IPS-20b (cell line): ENCODE results near the gene LRRC37A.
"Not testable (repeated sequence)": the region's sequence is repeated elsewhere in the genome, so short reads cannot be mapped to it uniquely, and the experiment has no call there.

Experiments used
- H3K27ac ChIP-seq: one replicate; pipeline ENCODE4 v1.5.1; 2013; ENCODE audit warnings: low read length
- H3K27me3 ChIP-seq: 2 replicates; pipeline ENCODE4 v1.6.1; 2013; ENCODE audit warnings: mild to moderate bottlenecking, low read length, inconsistent platforms; ENCODE audit not compliant: insufficient read depth
- H3K36me3 ChIP-seq: 2 replicates; pipeline ENCODE4 v1.6.1; 2013; ENCODE audit warnings: low read depth, mild to moderate bottlenecking, inconsistent platforms, low read length, moderate library complexity; ENCODE audit not compliant: insufficient read depth
- H3K4me1 ChIP-seq: 2 replicates; pipeline ENCODE4 v1.6.1; 2013; ENCODE audit warnings: mild to moderate bottlenecking, control low read depth, inconsistent platforms, low read length, moderate library complexity; ENCODE audit not compliant: insufficient read depth
- H3K4me3 ChIP-seq: 2 replicates; pipeline ENCODE4 v1.5.1; 2013; ENCODE audit warnings: mild to moderate bottlenecking, low read length, inconsistent platforms
- H3K9ac ChIP-seq: 2 replicates; pipeline ENCODE4 v1.6.1; 2013; ENCODE audit warnings: low read depth, mild to moderate bottlenecking, inconsistent platforms, low read length, moderate library complexity
- H3K9me3 ChIP-seq: 2 replicates; pipeline ENCODE4 v1.6.1; 2013; ENCODE audit warnings: mild to moderate bottlenecking, low read depth, low read length, inconsistent platforms; ENCODE audit not compliant: insufficient read depth

Gene LRRC37A

DNA sequence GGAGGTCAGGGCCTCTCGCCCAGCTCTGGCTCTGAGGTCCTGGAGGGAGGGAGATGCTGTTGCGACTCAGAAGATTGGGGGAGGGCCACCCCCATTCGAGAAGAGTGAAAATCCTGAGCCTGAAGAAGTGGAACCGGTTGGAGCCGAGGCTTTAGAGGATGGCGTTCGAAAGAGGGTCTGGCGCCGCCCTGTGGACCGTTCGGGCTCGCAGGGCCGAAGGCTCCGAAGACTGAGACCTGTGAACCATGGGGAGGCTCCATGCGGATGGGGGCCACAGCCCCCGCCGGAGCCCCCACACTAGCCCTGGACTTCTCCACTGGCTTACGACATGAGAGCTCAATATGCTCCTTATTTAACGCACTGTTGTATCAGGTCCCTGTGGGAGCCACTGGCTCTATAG lies 46.3 kb downstream of the LRRC37A start:
- not testable (repeated sequence) for H3K4me3 ChIP-seq, H3K9ac ChIP-seq, H3K27me3 ChIP-seq, H3K36me3 ChIP-seq, H3K4me1 ChIP-seq, H3K27ac ChIP-seq, H3K9me3 ChIP-seq

GRCh38 chr17:46342131-46342530 lies 47.2 kb downstream of the LRRC37A start:
- not testable (repeated sequence) for H3K9me3 ChIP-seq

GRCh38 chr17:46348345-46348744 lies 53.4 kb downstream of the LRRC37A start:
- not testable (repeated sequence) for H3K4me3 ChIP-seq, H3K4me1 ChIP-seq, H3K27ac ChIP-seq, H3K9ac ChIP-seq, H3K36me3 ChIP-seq, H3K27me3 ChIP-seq, H3K9me3 ChIP-seq

More at GRCh38 chr17:46342131-46342530, 47.2 kb downstream of the LRRC37A start:
- not testable (repeated sequence) for H3K27ac ChIP-seq, H3K9ac ChIP-seq, H3K4me1 ChIP-seq, H3K4me3 ChIP-seq, H3K36me3 ChIP-seq, H3K27me3 ChIP-seq

GRCh38 chr17:46349060-46349459 lies 54.1 kb downstream of the LRRC37A start:
- H3K4me1 ChIP-seq, H3K9me3 ChIP-seq, H3K36me3 ChIP-seq, H3K27me3 ChIP-seq, H3K4me3 ChIP-seq, H3K9ac ChIP-seq, H3K27ac ChIP-seq: not testable (repeated sequence)

- not testable (repeated sequence) for H3K4me3 ChIP-seq, H3K36me3 ChIP-seq, H3K27ac ChIP-seq, H3K9me3 ChIP-seq, H3K27me3 ChIP-seq, H3K4me1 ChIP-seq, H3K9ac ChIP-seq
Measured at GRCh38 chr17:46353856-46354255, 58.9 kb downstream of the LRRC37A start.

GRCh38 chr17:46361145-46361735 lies 66.3 kb downstream of the LRRC37A start:
- H3K27ac ChIP-seq, H3K4me3 ChIP-seq: not testable (repeated sequence)

GRCh38 chr17:46361755-46362154 lies 66.8 kb downstream of the LRRC37A start, which contains the start of gene ARL17B:
Gene ARL17B (minus strand): TSS chr17:46361766. CDS start chr17:46358397, 3,369 bp downstream.
- H3K9ac ChIP-seq, H3K27ac ChIP-seq, H3K9me3 ChIP-seq, H3K27me3 ChIP-seq, H3K36me3 ChIP-seq, H3K4me1 ChIP-seq, H3K4me3 ChIP-seq: not testable (repeated sequence)

More at GRCh38 chr17:46361145-46361735, 66.3 kb downstream of the LRRC37A start:
- not testable (repeated sequence) for H3K36me3 ChIP-seq, H3K4me1 ChIP-seq, H3K9ac ChIP-seq, H3K27me3 ChIP-seq, H3K9me3 ChIP-seq

DNA sequence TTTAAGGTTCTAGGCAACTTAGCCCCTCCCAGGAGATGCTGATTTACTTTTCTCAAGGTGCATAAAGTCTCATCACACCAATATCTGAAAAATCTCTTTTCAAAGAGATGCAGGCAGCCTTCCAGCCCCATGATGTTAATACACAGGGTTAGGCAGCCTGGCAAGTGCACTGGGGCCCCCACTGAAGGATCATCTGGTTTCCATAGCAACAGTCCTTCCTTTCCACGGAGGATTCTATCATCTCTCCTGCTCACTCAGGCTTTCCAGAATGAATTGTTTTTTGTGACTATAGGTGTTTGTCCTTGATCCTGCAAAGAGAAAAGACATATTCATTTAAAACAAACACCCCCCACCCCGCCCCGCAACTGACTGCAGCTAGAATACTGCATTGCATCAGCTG lies 72.6 kb downstream of the LRRC37A start:
- not testable (repeated sequence) for H3K27me3 ChIP-seq, H3K27ac ChIP-seq

DNA sequence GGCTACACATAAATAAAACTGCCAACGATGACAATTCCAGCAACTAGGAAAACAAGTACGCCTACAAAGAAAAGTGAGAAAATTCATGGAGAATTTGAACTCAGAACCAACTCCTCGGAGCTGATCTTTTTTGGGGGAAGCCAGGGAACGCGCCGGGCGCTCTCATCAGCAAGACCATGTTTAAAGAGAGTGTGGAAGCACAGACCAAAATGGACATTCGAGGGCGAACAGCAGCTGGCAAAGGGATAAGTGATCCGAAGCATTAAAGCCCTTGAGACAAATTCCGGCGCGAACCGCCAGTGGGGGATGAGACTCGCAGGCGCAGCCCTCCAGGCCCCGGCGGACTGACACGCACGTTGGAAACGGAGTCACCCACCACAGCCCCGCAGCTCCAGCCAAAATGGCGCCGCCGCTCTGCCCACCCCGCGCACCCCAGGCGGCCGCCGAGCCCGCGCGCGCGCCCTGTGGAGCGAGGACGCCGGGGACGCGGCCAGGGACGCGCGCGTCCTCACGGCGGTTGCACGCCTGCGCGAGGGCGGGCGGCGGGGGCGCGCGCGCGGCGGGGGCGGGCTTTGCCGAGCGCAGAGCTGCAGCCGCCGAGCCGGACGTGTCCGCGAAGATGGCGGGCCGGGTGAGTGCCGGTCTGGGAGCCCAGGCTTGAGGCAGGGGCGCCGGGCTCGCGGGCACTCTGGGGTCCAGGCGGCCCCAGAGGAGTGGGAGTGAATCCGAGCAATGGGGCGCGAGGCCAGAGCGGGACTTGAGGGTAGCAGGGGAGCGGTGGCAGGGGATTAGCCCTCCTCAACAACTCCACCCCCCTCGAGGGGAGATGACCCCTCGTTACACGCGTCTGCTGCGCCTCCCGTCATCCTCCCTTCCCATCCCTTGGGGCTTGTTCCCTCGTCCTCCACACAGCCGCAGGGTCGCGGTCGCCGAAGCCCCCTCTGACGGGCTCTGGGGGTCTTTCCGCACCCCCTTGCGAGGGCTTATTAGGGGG lies 77.6 kb downstream of the LRRC37A start:
- H3K27ac ChIP-seq, H3K9me3 ChIP-seq, H3K4me3 ChIP-seq, H3K9ac ChIP-seq, H3K4me1 ChIP-seq, H3K36me3 ChIP-seq, H3K27me3 ChIP-seq: not testable (repeated sequence)

More for the DNA sequence above, 72.6 kb downstream of the LRRC37A start:
- not testable (repeated sequence) for H3K4me3 ChIP-seq, H3K36me3 ChIP-seq, H3K9ac ChIP-seq, H3K9me3 ChIP-seq, H3K4me1 ChIP-seq

- H3K4me3 ChIP-seq, H3K27ac ChIP-seq, H3K9me3 ChIP-seq, H3K4me1 ChIP-seq, H3K36me3 ChIP-seq, H3K27me3 ChIP-seq, H3K9ac ChIP-seq: not testable (repeated sequence)
Measured at GRCh38 chr17:46373418-46373817, 78.5 kb downstream of the LRRC37A start.

GRCh38 chr17:46383118-46383517 lies 88.2 kb downstream of the LRRC37A start:
- not testable (repeated sequence) for H3K9me3 ChIP-seq, H3K36me3 ChIP-seq, H3K27ac ChIP-seq, H3K4me1 ChIP-seq, H3K9ac ChIP-seq, H3K27me3 ChIP-seq, H3K4me3 ChIP-seq

DNA sequence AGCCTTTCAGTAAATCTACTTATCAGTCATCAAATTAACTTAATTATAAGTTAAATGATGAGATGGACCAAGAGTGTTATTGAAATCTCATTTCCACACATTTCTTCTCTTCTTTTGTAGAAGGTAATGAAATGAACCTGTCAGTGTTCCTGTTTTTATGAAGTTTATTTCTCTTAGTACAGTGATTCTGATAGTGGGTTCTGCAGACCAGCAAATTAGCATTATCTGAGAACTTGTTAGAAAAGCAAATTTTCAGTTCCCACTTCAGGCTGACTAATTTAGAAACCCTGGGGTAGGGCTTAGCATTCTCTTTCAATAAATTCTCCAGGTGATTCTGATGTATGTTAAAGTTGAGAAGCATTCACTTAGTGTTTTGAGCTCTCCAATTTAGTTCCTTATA lies 90.6 kb downstream of the LRRC37A start:
- H3K4me3 ChIP-seq, H3K27me3 ChIP-seq, H3K9me3 ChIP-seq, H3K36me3 ChIP-seq, H3K4me1 ChIP-seq, H3K9ac ChIP-seq, H3K27ac ChIP-seq: not testable (repeated sequence)
